GM23248 (cell line): Measurements from ENCODE around the gene CYP26B1. TPM values are rescaled to one million over a fixed set of nuclear protein-coding genes. Genes with fewer than 3 reads are reported as not detected.

Experiments used
- DNase-seq: peaks from one replicate; pipeline ENCODE4 v3.0.0-alpha.2; 2015
- H2AFZ ChIP-seq: fragments of 200-600 bp; sonication (generic); 2 replicates; pipeline ENCODE4 v1.6.1; 2016; ENCODE audit warnings: antibody characterized with exemption
- H3F3A ChIP-seq: fragments of 200-600 bp; sonication (generic); 2 replicates; pipeline ENCODE4 v1.6.1; 2016; ENCODE audit warnings: mild to moderate bottlenecking, antibody characterized with exemption, mixed run types; ENCODE audit not compliant: insufficient read depth
- H3K27ac ChIP-seq: fragments of 200-600 bp; sonication (generic); 2 replicates; pipeline ENCODE4 v1.5.1; 2016; ENCODE audit warnings: mild to moderate bottlenecking
- H3K27me3 ChIP-seq: fragments of 200-600 bp; sonication (generic); replicated peaks from 2 replicates; pipeline ENCODE4 v1.6.1; 2016; ENCODE audit warnings: mild to moderate bottlenecking; ENCODE audit not compliant: insufficient read depth
- H3K36me3 ChIP-seq: fragments of 200-600 bp; sonication (generic); 2 replicates; pipeline ENCODE4 v1.6.1; 2016; ENCODE audit warnings: low read depth, mild to moderate bottlenecking
- H3K4me1 ChIP-seq: fragments of 200-600 bp; sonication (generic); 2 replicates; pipeline ENCODE4 v1.6.1; 2016; ENCODE audit warnings: mild to moderate bottlenecking; ENCODE audit not compliant: insufficient read depth
- H3K4me2 ChIP-seq: fragments of 200-600 bp; sonication (generic); one replicate; pipeline ENCODE4 v1.6.1; 2016; ENCODE audit warnings: mild to moderate bottlenecking; ENCODE audit not compliant: unreplicated experiment
- H3K4me3 ChIP-seq: fragments of 200-600 bp; sonication (generic); 2 replicates; pipeline ENCODE4 v1.5.1; 2016; ENCODE audit warnings: mild to moderate bottlenecking
- H3K79me2 ChIP-seq: fragments of 200-600 bp; sonication (generic); 2 replicates; pipeline ENCODE4 v1.6.1; 2016; ENCODE audit warnings: mild to moderate bottlenecking; ENCODE audit not compliant: insufficient read depth
- H3K9ac ChIP-seq: fragments of 200-600 bp; sonication (generic); 2 replicates; pipeline ENCODE4 v1.6.1; 2016; ENCODE audit warnings: mild to moderate bottlenecking
- H3K9me2 ChIP-seq: fragments of 200-600 bp; sonication (generic); 2 replicates; pipeline ENCODE4 v1.6.1; 2016; ENCODE audit warnings: mixed run types, mild to moderate bottlenecking, moderate library complexity; ENCODE audit not compliant: insufficient read depth
- H3K9me3 ChIP-seq: fragments of 200-600 bp; sonication (generic); one replicate; pipeline ENCODE4 v1.6.1; 2017; ENCODE audit warnings: low read depth
- H4K20me1 ChIP-seq: fragments of 200-600 bp; sonication (generic); 2 replicates; pipeline ENCODE4 v1.6.0; 2016; ENCODE audit not compliant: insufficient read depth
- EZH2 ChIP-seq: fragments of 200-600 bp; sonication (generic); IDR thresholded peaks from 2 replicates; pipeline ENCODE4 v1.6.1; 2018; ENCODE audit warnings: antibody characterized with exemption, mild to moderate bottlenecking; ENCODE audit not compliant: insufficient read depth, poor library complexity, severe bottlenecking
- EZH2phosphoT487 ChIP-seq: fragments of 200-600 bp; sonication (generic); IDR thresholded peaks from 2 replicates; pipeline ENCODE4 v1.6.1; 2018; ENCODE audit warnings: antibody characterized with exemption, moderate library complexity, mild to moderate bottlenecking, low read depth; ENCODE audit not compliant: insufficient read depth
- WGBS, 2 experiments: methylation state at CpG; one replicate each; pipeline ENCODE4 v1.1.6; 2015 to 2017; ENCODE audit warnings: low lambda C conversion rate in 2 of 2, low coverage in 1 of 2; ENCODE audit errors: missing lambda C conversion rate in 2 of 2; 5-methylcytosine and 5-hydroxymethylcytosine counted together
- in situ Hi-C: fragments of 300-500 bp; cut with MboI; formaldehyde crosslinking; loops from 2 replicates; pipeline ENCODE4 v1.15.0; 2020
- polyA plus RNA-seq: library from polyadenylated mRNA; unstranded; fragments of >200 nt; fragmentation: Nextera tagmentation; extraction: Ambion mirVana; gene quantifications from 2 replicates; pipeline ENCODE4 v1.2.1, GENCODE V29; 2016
- total RNA-seq: library from RNA; depleted of rRNA; stranded (reverse); fragments of >200 nt; shearing (Covaris generic); gene quantifications from 2 replicates; pipeline ENCODE4 v1.2.3, GENCODE V29; 2014

CYP26B1 gene
- total and polyA plus RNA-seq, 2 experiments from 2014 or later, result 0.23 to 0.32 TPM

DNA sequence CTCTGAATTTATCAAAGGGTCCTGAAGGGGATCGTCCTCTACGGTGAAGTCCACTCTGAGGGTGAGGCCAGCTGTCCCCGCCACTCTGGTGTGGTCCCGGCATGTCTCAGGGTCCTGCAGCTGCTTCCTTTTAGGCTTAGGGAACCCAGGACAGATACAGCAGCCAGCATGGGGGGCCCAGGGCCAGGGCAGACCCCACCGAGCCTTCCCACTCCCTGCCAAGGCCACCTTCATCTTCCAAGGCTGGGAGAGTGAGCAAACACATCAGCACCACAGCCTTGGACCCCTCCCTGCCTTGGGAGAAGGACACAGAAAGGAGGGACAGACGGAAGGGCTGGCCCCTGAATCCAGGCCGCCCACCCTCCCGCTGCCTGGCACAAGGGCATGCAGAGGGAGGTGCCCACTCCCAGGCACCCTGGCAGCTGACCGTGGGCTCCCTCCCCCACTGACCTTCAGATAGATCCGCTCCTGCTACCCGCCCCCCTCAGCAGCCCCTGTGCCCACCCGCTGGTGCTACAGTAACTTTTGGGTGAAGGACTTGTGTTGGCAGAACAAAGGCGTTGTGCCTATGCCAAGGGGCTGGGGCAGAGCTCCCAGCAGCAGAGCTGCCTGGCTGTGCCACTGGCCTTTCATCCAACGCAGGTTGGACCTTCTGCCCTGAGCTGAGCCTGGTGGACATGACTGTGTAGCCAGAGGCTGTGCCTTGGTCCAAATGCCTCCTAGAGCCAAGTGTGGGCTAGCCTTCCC is 7.6 kb downstream of the CYP26B1 start:
- no peak for DNase-seq
- H3F3A ChIP-seq, result no peaks in the 10 kb centered on the region
- no peaks in the 10 kb centered on the region for H3K9me3 ChIP-seq
- H3K4me1 ChIP-seq, result peaks cover 2% of the 10 kb centered on the region; the same call in 1 of the 2 replicates
- no peaks in the 10 kb centered on the region for H3K36me3 ChIP-seq
- no peaks in the 10 kb centered on the region for H3K79me2 ChIP-seq
- 74 to 84% methylated on average over 9 to 14 of the region's 14 CpGs for WGBS, 2 experiments
- H3K4me2 ChIP-seq, result no peak overlapping the region
- H4K20me1 ChIP-seq, result no peaks in the 10 kb centered on the region
- no peak overlapping the region for H3K9ac ChIP-seq
- H2AFZ ChIP-seq, result no peak overlapping the region
- H3K4me3 ChIP-seq, result no peak overlapping the region
- TF ChIP-seq EZH2 (no peak), EZH2phosphoT487 (no peak)
- in situ Hi-C loops, result loop anchor here (10.0 kb wide), 1 partner anchor 335 kb away; no protein-coding TSS in a partner anchor
- H3K9me2 ChIP-seq, result no peaks in the 10 kb centered on the region
- H3K27ac ChIP-seq, result no peak overlapping the region
- H3K27me3 ChIP-seq, result peaks cover 19% of the 10 kb centered on the region

DNA sequence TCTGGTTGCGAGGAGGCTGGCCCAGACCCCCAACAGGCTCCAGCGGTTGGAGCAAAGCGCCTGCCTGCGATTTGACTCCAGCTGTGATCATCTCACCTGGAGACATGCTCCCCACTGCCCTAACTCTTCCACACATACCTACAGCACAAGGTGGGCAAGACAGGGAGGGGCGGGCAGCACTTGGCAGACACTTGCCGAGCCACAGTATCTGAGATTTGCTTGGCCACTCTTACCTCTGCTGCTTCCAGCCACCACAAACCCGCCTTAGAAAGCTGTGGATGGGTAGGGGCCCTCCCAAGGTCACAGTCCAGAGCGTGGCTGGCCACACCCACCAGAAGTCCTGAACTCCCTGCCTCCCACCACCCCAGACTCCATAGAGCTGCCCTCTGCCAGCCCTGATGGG is 8.2 kb downstream of the CYP26B1 start:
- Histone ChIP-seq H3F3A (no peaks in the 10 kb centered on the region), H3K27ac (no peak overlapping the region), H3K4me3 (no peak overlapping the region), H3K4me2 (no peak overlapping the region), H3K36me3 (no peaks in the 10 kb centered on the region), H3K9ac (no peak overlapping the region), H4K20me1 (no peaks in the 10 kb centered on the region), H2AFZ (no peak overlapping the region), H3K9me2 (no peaks in the 10 kb centered on the region), H3K9me3 (no peaks in the 10 kb centered on the region), H3K4me1 (no peaks in the 10 kb centered on the region), H3K27me3 (peaks cover 13% of the 10 kb centered on the region), H3K79me2 (no peaks in the 10 kb centered on the region)
- DNase-seq, result no peak
- WGBS, 2 experiments, result 84% methylated on average over 8 of the region's 8 CpGs
- in situ Hi-C loops, result no loop called here
- TF ChIP-seq EZH2 (no peak), EZH2phosphoT487 (no peak)

DNA sequence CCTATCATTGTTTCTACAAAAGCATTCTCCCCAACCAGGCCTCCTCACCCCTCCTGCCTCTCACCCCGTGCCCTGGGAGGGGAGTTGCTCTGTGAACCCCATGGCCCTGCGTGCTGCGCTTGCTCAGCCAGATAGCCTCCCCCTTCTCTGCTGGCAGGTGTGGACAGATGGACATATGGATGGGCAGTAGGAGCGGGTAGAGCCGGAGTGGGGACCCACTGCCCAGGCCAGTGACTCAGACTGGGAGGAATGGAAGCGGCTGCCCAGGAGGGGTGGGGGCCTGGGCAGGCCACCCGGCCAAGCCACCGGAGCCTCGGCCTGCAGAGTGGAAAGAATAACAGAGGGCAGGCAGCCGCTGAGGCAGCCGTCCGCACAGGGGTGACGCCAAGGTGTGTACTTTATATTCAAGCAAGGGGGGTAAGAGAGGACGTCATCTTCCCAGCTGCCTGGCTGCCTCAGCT is 8.7 kb downstream of the CYP26B1 start:
- H3K4me3 ChIP-seq, result no peak overlapping the region
- H3K36me3 ChIP-seq, result no peaks in the 10 kb centered on the region
- no peaks in the 10 kb centered on the region for H3K9me2 ChIP-seq
- H3K4me2 ChIP-seq, result no peak overlapping the region
- no peaks in the 10 kb centered on the region for H3K79me2 ChIP-seq
- H2AFZ ChIP-seq, result no peak overlapping the region
- DNase-seq, result no peak
- in situ Hi-C loops, result no loop called here
- H4K20me1 ChIP-seq, result no peaks in the 10 kb centered on the region
- TF ChIP-seq EZH2 (no peak), EZH2phosphoT487 (no peak)
- H3K9me3 ChIP-seq, result no peaks in the 10 kb centered on the region
- H3K4me1 ChIP-seq, result no peaks in the 10 kb centered on the region
- no peak overlapping the region for H3K27ac ChIP-seq
- no peaks in the 10 kb centered on the region for H3F3A ChIP-seq
- H3K9ac ChIP-seq, result no peak overlapping the region
- 53 to 55% methylated on average over 14 of the region's 14 CpGs for WGBS, 2 experiments
- peaks cover 10% of the 10 kb centered on the region for H3K27me3 ChIP-seq

DNA sequence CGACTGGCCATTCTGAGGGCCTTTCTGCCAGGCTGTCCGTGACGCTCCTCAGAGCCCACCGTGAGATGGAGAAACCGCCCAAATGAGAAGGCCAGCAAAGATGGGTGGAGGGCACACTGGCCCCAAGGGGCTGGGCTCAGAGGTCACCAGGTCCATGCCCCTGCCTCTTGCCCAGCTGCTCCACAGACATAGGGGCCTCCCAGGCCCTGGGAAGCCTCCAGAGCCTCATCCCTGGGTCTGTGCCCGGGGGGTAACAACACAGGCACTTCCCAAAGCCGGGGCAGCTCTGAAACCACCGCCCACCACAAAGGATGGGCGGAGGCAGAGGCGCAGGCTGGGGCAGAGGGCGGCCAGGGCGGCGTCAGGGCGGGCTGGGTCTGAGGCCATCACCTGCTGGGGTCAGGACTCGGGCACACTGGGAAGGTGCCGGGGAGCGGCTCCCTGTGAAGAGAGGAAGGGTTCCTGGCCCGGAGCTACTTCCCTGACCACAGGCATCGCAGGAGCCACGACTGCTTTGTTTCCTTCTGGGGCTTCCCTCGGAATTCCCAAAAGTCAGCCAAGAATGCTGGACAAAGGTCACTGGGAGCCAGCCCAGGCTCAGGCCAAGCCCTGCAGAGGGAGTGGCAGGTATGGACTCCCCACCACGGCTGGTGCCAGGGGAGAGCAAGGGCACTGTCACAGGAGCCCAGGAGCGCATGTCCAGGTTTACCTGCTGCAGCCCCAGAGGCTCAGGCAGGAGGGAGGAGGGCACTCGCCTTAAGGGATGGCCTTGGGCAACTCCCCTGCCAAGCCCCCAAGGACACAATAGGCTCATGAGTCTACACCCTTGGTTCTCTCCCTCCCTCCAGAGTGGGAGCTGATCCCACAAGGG is 9.4 kb downstream of the CYP26B1 start:
- Histone ChIP-seq H3K9ac (no peak overlapping the region), H3K27ac (no peak overlapping the region), H3K4me1 (no peaks in the 10 kb centered on the region), H3K4me3 (no peak overlapping the region), H3K27me3 (peaks cover 4% of the 10 kb centered on the region; the same call in 1 of the 2 replicates), H3K9me2 (no peaks in the 10 kb centered on the region), H3K4me2 (no peak overlapping the region), H3K36me3 (no peaks in the 10 kb centered on the region), H4K20me1 (no peaks in the 10 kb centered on the region), H3K79me2 (no peaks in the 10 kb centered on the region), H3K9me3 (no peaks in the 10 kb centered on the region), H2AFZ (no peak overlapping the region), H3F3A (no peaks in the 10 kb centered on the region)
- in situ Hi-C loops, result no loop called here
- TF ChIP-seq EZH2 (no peak), EZH2phosphoT487 (no peak)
- 79 to 82% methylated on average over 23 to 24 of the region's 24 CpGs for WGBS, 2 experiments
- no peak for DNase-seq
